Neural cell (in vitro differentiated cells): ENCODE data around the gene ARSI. TPM values are rescaled to one million over a fixed set of nuclear protein-coding genes. Genes with fewer than 3 reads are reported as not detected.
A peak's percentile ranks its signal among the peaks of the same experiment; 100 is the strongest.

ENCODE experiments used
- H2AFZ ChIP-seq: fragments of 200-600, 300-800 bp; sonication (generic), shearing (Covaris generic); 2 replicates; pipeline ENCODE4 v1.6.0; 2014; ENCODE audit warnings: low read depth, mild to moderate bottlenecking, antibody characterized with exemption, low read length, moderate library complexity
- H3F3A ChIP-seq: fragments of 200-600 bp; shearing (Covaris generic); 2 replicates; pipeline ENCODE4 v1.6.1; 2016; ENCODE audit warnings: mild to moderate bottlenecking, moderate library complexity, mixed read lengths, antibody characterized with exemption, low read length; ENCODE audit not compliant: insufficient read depth, poor library complexity, severe bottlenecking
- H3K27ac ChIP-seq: fragments of 200-600, 300-800 bp; sonication (generic), shearing (Covaris generic); 2 replicates; pipeline ENCODE4 v1.5.1; 2014; ENCODE audit warnings: mild to moderate bottlenecking, low read length, moderate library complexity
- H3K27me3 ChIP-seq: fragments of 300-800, 200-600 bp; sonication (generic), shearing (Covaris generic); 2 replicates; pipeline ENCODE4 v1.6.0; 2014; ENCODE audit warnings: mild to moderate bottlenecking, low read depth, low read length, moderate library complexity; ENCODE audit not compliant: insufficient read depth
- H3K36me3 ChIP-seq: fragments of 300-800, 200-600 bp; sonication (generic), shearing (Covaris generic); 2 replicates; pipeline ENCODE4 v1.5.1; 2014; ENCODE audit warnings: mild to moderate bottlenecking, antibody characterized with exemption, low read length, moderate library complexity; ENCODE audit not compliant: insufficient read depth
- H3K4me2 ChIP-seq: fragments of 300-800, 200-600 bp; sonication (generic), shearing (Covaris generic); 2 replicates; pipeline ENCODE4 v1.6.0; 2014; ENCODE audit warnings: mild to moderate bottlenecking, low read length
- H3K4me3 ChIP-seq: fragments of 300-800, 200-600 bp; sonication (generic), shearing (Covaris generic); 2 replicates; pipeline ENCODE4 v1.5.1; 2014; ENCODE audit warnings: mild to moderate bottlenecking, low read length, moderate library complexity
- H3K79me2 ChIP-seq: fragments of 200-600 bp; shearing (Covaris generic); replicated peaks from 2 replicates; pipeline ENCODE4 v1.6.0; 2014; ENCODE audit warnings: mild to moderate bottlenecking, low read length, moderate library complexity; ENCODE audit not compliant: insufficient read depth
- H3K9ac ChIP-seq: fragments of 300-800, 200-600 bp; sonication (generic), shearing (Covaris generic); 2 replicates; pipeline ENCODE4 v1.6.1; 2016; ENCODE audit warnings: mild to moderate bottlenecking, low read length, mixed read lengths
- H3K9me2 ChIP-seq: fragments of 200-600 bp; shearing (Covaris generic); 2 replicates; pipeline ENCODE4 v1.6.1; 2016; ENCODE audit warnings: mild to moderate bottlenecking, low read length, mixed read lengths; ENCODE audit not compliant: insufficient read depth
- H3K9me3 ChIP-seq: fragments of 200-600, 300-800 bp; sonication (generic), shearing (Covaris generic); 2 replicates; pipeline ENCODE4 v1.6.1; 2016; ENCODE audit warnings: mild to moderate bottlenecking, mixed run types, low read length, moderate library complexity, mixed read lengths
- H4K20me1 ChIP-seq: fragments of 200-600 bp; shearing (Covaris generic); 2 replicates; pipeline ENCODE4 v1.6.1; 2016; ENCODE audit warnings: mild to moderate bottlenecking, mixed run types; ENCODE audit not compliant: insufficient read depth
- EP300 ChIP-seq: fragments of 450-650 bp; conservative IDR thresholded peaks from 2 replicates; pipeline ENCODE4 v1.6.1; 2014; ENCODE audit warnings: antibody characterized with exemption, mild to moderate bottlenecking, moderate library complexity; ENCODE audit not compliant: poor library complexity, severe bottlenecking
- EZH2 ChIP-seq: fragments of 200-600, 300-800 bp; shearing (Covaris generic), sonication (generic); IDR thresholded peaks from 2 replicates; pipeline ENCODE4 v1.6.1; 2014; ENCODE audit warnings: antibody characterized with exemption, low read length, borderline replicate concordance, mild to moderate bottlenecking; ENCODE audit not compliant: insufficient read depth, poor library complexity, severe bottlenecking
- MXI1 ChIP-seq: fragments of 450-650 bp; conservative IDR thresholded peaks from 2 replicates; pipeline ENCODE4 v1.6.1; 2014; ENCODE audit warnings: antibody characterized with exemption, mild to moderate bottlenecking; ENCODE audit not compliant: poor library complexity, severe bottlenecking
- POLR2AphosphoS5 ChIP-seq: IDR thresholded peaks from 2 replicates; pipeline ENCODE4 v1.6.1; 2012
- RAD21 ChIP-seq: fragments of 450-650 bp; conservative IDR thresholded peaks from 2 replicates; pipeline ENCODE4 v1.6.1; 2014; ENCODE audit warnings: antibody characterized with exemption, mild to moderate bottlenecking, moderate library complexity
- SMC3 ChIP-seq: fragments of 450-650 bp; conservative IDR thresholded peaks from 2 replicates; pipeline ENCODE4 v1.6.1; 2014; ENCODE audit warnings: antibody characterized with exemption, mild to moderate bottlenecking, moderate library complexity; ENCODE audit not compliant: poor library complexity
- TAF1 ChIP-seq: IDR thresholded peaks from 2 replicates; pipeline ENCODE4 v1.6.1; 2012; ENCODE audit warnings: low read depth
- polyA plus RNA-seq: library from polyadenylated mRNA; depleted of rRNA; stranded (reverse); fragments of >200 nt; gene quantifications from 2 replicates; pipeline ENCODE4 v1.2.3, GENCODE V29; 2014
- TF ChIP-seq, protein P1 (sequence below): IDR thresholded peaks from 2 replicates; pipeline ENCODE4 v1.6.1; 2012; ENCODE audit warnings: borderline replicate concordance
- TF ChIP-seq, protein P2 (sequence below): fragments of 450-650 bp; IDR thresholded peaks from 2 replicates; pipeline ENCODE4 v1.5.1; 2014; ENCODE audit warnings: antibody characterized with exemption, mild to moderate bottlenecking, moderate library complexity; ENCODE audit not compliant: poor library complexity, severe bottlenecking

ARSI gene
- polyA plus RNA-seq, 1 donor from 2014 or later = not detected

DNA sequence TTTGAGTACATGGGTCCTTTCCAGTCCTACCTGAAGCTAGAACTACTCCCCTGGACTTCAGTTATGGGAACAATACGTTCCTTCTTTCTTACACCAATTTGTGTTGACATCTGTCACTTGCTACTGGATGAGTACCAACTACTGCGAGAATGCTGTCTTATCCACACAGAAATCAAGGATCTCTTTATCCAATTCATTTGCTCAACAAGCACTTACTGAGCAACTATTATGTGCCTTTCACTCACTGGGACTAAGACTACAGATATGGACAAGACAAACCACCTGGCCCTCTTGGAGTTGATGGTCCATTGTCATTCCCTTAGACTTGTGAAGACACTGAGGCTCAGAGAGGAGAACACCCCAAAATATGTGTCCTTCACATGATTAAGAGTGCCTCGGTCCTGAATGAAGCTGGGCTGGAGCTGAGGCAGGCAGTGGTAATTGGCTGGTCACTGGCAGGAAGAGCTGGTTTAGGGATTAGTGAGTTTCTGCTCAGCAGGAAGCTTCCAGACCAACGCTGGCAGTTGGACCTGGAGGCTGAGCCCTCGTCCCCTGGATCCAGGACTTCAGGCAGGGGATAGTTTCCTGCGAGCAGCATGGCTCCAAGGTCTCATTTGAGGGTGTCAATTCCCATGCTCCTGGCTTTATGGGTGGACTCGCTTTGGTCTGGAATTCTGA lies 8.4 kb upstream of the ARSI start:
- no peak overlapping the region for H2AFZ ChIP-seq
- TF ChIP-seq, protein P1, sequence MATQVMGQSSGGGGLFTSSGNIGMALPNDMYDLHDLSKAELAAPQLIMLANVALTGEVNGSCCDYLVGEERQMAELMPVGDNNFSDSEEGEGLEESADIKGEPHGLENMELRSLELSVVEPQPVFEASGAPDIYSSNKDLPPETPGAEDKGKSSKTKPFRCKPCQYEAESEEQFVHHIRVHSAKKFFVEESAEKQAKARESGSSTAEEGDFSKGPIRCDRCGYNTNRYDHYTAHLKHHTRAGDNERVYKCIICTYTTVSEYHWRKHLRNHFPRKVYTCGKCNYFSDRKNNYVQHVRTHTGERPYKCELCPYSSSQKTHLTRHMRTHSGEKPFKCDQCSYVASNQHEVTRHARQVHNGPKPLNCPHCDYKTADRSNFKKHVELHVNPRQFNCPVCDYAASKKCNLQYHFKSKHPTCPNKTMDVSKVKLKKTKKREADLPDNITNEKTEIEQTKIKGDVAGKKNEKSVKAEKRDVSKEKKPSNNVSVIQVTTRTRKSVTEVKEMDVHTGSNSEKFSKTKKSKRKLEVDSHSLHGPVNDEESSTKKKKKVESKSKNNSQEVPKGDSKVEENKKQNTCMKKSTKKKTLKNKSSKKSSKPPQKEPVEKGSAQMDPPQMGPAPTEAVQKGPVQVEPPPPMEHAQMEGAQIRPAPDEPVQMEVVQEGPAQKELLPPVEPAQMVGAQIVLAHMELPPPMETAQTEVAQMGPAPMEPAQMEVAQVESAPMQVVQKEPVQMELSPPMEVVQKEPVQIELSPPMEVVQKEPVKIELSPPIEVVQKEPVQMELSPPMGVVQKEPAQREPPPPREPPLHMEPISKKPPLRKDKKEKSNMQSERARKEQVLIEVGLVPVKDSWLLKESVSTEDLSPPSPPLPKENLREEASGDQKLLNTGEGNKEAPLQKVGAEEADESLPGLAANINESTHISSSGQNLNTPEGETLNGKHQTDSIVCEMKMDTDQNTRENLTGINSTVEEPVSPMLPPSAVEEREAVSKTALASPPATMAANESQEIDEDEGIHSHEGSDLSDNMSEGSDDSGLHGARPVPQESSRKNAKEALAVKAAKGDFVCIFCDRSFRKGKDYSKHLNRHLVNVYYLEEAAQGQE = no peak
- TF ChIP-seq EP300 (no peak), POLR2AphosphoS5 (no peak), RAD21 (no peak), EZH2 (no peak), MXI1 (no peak), SMC3 (no peak), TAF1 (no peak)
- TF ChIP-seq, protein P2, sequence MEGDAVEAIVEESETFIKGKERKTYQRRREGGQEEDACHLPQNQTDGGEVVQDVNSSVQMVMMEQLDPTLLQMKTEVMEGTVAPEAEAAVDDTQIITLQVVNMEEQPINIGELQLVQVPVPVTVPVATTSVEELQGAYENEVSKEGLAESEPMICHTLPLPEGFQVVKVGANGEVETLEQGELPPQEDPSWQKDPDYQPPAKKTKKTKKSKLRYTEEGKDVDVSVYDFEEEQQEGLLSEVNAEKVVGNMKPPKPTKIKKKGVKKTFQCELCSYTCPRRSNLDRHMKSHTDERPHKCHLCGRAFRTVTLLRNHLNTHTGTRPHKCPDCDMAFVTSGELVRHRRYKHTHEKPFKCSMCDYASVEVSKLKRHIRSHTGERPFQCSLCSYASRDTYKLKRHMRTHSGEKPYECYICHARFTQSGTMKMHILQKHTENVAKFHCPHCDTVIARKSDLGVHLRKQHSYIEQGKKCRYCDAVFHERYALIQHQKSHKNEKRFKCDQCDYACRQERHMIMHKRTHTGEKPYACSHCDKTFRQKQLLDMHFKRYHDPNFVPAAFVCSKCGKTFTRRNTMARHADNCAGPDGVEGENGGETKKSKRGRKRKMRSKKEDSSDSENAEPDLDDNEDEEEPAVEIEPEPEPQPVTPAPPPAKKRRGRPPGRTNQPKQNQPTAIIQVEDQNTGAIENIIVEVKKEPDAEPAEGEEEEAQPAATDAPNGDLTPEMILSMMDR = no peak

DNA sequence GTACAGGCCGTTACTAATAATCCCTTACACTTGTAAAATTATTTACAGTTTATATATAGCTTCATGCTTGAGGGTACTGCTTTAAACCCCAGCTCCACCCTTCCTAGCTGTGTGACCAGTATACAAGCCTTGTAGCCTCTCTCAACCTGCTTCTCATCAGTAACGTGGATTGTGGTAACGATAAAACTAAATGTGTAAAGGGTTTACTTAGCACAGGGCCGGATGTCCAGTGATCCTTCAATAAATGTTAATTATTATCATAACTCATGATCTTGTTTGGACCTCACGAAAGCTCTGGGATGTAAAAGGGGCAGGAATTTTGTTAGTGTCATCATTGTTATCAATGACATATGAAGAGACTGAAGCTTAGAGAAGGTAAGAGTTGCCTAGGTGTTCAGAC lies 7.5 kb upstream of the ARSI start:
- peak overlapping the region; percentile 58 for H3K4me2 ChIP-seq
- no peaks in the 10 kb centered on the region for H3K36me3 ChIP-seq
- peak overlapping the region; percentile 70 for H3K9ac ChIP-seq
- no peaks in the 10 kb centered on the region for H3K27me3 ChIP-seq
- TF ChIP-seq TAF1 = no peak
- TF ChIP-seq, protein P2 = no peak
- no peak for TF ChIP-seq RAD21
- H4K20me1 ChIP-seq = no peaks in the 10 kb centered on the region
- H3K9me2 ChIP-seq = no peaks in the 10 kb centered on the region
- no peak overlapping the region for H2AFZ ChIP-seq
- no peaks in the 10 kb centered on the region for H3K9me3 ChIP-seq
- H3K27ac ChIP-seq = peak overlapping the region; percentile 97
- H3K79me2 ChIP-seq = no peaks in the 10 kb centered on the region
- peaks cover 15% of the 10 kb centered on the region for H3F3A ChIP-seq
- peak overlapping the region; percentile 61 for H3K4me3 ChIP-seq

More for the DNA sequence above, 8.4 kb upstream of the ARSI start:
- H3K4me2 ChIP-seq = no peak overlapping the region
- H3K9me2 ChIP-seq = no peaks in the 10 kb centered on the region
- H3K9me3 ChIP-seq = no peaks in the 10 kb centered on the region
- H3F3A ChIP-seq = peaks cover 15% of the 10 kb centered on the region
- H3K79me2 ChIP-seq = no peaks in the 10 kb centered on the region
- H3K9ac ChIP-seq = no peak overlapping the region
- no peaks in the 10 kb centered on the region for H3K36me3 ChIP-seq
- H4K20me1 ChIP-seq = no peaks in the 10 kb centered on the region
- H3K4me3 ChIP-seq = no peak overlapping the region
- no peaks in the 10 kb centered on the region for H3K27me3 ChIP-seq
- peak overlapping the region; percentile 97 for H3K27ac ChIP-seq
